A549 treated with CORT108297 at 1 μM for 4 hours (cell line): Measurements from ENCODE around the gene ABHD5. TPM values are rescaled to one million over a fixed set of nuclear protein-coding genes. Genes with fewer than 3 reads are reported as not detected.

Source experiments
- total RNA-seq: library from RNA; stranded (reverse); fragments of 200-300 nt; extraction: Qiagen RNA extraction; gene quantifications from 5 replicates; pipeline ENCODE4 v1.2.3, GENCODE V29; 2022

Gene ABHD5
- 15.6 to 24.4 TPM (median 18.0 TPM) in 5 replicates for total RNA-seq

DNA sequence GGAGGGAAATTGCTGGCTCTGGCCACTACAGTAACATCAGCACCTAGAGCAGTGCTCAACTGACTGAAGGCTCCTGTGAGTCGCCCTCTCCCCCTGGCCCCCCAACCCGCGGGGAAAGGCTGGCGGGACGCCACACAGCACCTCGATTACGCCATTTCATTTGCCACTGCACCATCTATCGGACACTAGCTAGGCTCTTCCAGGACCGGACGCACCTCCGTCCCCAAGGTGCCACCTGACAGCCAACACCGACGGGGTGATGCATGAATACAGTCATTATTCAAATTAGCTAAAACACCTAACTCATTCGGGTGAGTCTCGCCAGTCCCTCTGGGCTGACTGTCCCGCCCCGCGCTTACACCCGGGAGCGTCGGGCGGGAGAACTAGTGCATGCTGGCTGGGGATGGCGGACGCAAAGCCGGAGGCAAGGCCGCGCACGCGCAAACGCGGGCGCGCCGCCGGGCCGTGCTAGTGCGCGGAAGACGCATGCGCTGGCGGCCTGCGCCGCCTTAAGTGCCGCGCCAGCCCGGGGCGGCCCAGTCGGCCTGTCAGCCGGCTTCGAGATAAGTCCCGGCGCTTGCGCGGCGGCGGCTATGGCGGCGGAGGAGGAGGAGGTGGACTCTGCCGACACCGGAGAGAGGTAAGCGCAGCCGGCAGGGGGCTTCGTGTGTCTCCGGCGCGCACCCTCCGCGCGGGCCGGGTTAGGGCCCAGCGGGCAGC, at the start of gene ABHD5:
ABHD5 (plus strand) TSS at position 539 of the 720 bp plus-strand sequence; CDS start at position 594, 55 bp downstream.

Other genes starting within 250 kb of the ABHD5 start
- gene ANO10, start 68.9 kb upstream of the ABHD5 start, total RNA-seq: 18.3 to 20.6 TPM (median 19.9 TPM) in 5 replicates